Panc1 (cell line): ENCODE data around the gene WNT5A.

Source experiments
- POLR2AphosphoS5 ChIP-seq: IDR thresholded peaks from 2 replicates; pipeline ENCODE4 v1.6.1; 2012; ENCODE audit warnings: mild to moderate bottlenecking, low read depth, low read length, moderate library complexity
- SIN3A ChIP-seq: IDR thresholded peaks from 2 replicates; pipeline ENCODE4 v1.6.1; 2012; ENCODE audit warnings: low read depth, mild to moderate bottlenecking, low read length, moderate library complexity, borderline replicate concordance; ENCODE audit not compliant: insufficient read depth
- TF ChIP-seq, protein P1 (sequence below), 2 experiments: IDR thresholded peaks; 2 replicates each; pipeline ENCODE4 v1.6.1; 2011 to 2012; ENCODE audit warnings: low read depth in 2 of 2, control low read depth in 1 of 2, low read length in 1 of 2, mild to moderate bottlenecking in 1 of 2, moderate library complexity in 1 of 2; ENCODE audit not compliant: insufficient read depth in 1 of 2

- no peak for TF ChIP-seq POLR2AphosphoS5
- no peak for TF ChIP-seq SIN3A
- TF ChIP-seq, protein P1, sequence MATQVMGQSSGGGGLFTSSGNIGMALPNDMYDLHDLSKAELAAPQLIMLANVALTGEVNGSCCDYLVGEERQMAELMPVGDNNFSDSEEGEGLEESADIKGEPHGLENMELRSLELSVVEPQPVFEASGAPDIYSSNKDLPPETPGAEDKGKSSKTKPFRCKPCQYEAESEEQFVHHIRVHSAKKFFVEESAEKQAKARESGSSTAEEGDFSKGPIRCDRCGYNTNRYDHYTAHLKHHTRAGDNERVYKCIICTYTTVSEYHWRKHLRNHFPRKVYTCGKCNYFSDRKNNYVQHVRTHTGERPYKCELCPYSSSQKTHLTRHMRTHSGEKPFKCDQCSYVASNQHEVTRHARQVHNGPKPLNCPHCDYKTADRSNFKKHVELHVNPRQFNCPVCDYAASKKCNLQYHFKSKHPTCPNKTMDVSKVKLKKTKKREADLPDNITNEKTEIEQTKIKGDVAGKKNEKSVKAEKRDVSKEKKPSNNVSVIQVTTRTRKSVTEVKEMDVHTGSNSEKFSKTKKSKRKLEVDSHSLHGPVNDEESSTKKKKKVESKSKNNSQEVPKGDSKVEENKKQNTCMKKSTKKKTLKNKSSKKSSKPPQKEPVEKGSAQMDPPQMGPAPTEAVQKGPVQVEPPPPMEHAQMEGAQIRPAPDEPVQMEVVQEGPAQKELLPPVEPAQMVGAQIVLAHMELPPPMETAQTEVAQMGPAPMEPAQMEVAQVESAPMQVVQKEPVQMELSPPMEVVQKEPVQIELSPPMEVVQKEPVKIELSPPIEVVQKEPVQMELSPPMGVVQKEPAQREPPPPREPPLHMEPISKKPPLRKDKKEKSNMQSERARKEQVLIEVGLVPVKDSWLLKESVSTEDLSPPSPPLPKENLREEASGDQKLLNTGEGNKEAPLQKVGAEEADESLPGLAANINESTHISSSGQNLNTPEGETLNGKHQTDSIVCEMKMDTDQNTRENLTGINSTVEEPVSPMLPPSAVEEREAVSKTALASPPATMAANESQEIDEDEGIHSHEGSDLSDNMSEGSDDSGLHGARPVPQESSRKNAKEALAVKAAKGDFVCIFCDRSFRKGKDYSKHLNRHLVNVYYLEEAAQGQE (IDR thresholded peaks at IDR 0.05; ENCODE audit: insufficient read depth in 1 of 2, low read depth in 2 of 2, low read length in 1 of 2), result no peak
Measured at GRCh38 chr3:55519019-55519418, 31.9 kb upstream of the WNT5A start.
